Fibroblast of lung (primary cell): Measurements from ENCODE around the gene SLC24A3.

ENCODE experiments used
- EZH2 ChIP-seq: IDR thresholded peaks from 2 replicates; pipeline ENCODE4 v1.5.1; 2012; ENCODE audit warnings: low read length, control low read depth, mild to moderate bottlenecking; ENCODE audit errors: missing control alignments
- TF ChIP-seq, protein P1 (sequence below), 2 donors: IDR thresholded peaks in 1 of 2; conservative IDR thresholded peaks in 1 of 2; 1 replicate in 1 of 2; 2 replicates in 1 of 2; pipeline ENCODE4 v1.5.1; 2011 to 2012; ENCODE audit warnings: low read length in 2 of 2, control low read depth in 1 of 2, inconsistent platforms in 1 of 2, low read depth in 1 of 2, mild to moderate bottlenecking in 1 of 2

DNA sequence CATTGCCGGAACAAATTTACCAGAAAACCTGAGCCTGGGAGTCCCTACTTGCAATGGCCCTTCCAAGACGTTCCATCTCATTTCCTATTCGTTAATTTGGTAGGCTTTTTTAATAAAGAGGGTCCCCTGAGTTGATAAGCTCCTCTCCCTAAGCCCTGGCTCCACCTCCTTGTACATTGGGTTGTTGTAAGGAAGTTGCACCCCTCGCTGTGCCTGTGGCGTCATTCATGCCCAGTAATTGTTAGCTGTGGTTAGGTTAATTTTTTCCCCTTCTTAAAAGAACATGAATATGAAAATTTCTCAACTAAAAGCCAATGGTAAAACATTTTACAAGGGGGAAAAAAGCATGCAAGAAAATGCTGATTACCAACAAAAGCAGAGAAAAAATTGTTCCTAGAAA, 91.9 kb downstream of the SLC24A3 start:
- TF ChIP-seq EZH2 = no peak
- TF ChIP-seq, protein P1, sequence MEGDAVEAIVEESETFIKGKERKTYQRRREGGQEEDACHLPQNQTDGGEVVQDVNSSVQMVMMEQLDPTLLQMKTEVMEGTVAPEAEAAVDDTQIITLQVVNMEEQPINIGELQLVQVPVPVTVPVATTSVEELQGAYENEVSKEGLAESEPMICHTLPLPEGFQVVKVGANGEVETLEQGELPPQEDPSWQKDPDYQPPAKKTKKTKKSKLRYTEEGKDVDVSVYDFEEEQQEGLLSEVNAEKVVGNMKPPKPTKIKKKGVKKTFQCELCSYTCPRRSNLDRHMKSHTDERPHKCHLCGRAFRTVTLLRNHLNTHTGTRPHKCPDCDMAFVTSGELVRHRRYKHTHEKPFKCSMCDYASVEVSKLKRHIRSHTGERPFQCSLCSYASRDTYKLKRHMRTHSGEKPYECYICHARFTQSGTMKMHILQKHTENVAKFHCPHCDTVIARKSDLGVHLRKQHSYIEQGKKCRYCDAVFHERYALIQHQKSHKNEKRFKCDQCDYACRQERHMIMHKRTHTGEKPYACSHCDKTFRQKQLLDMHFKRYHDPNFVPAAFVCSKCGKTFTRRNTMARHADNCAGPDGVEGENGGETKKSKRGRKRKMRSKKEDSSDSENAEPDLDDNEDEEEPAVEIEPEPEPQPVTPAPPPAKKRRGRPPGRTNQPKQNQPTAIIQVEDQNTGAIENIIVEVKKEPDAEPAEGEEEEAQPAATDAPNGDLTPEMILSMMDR (conservative IDR thresholded peaks at IDR 0.05 in 1 of 2, IDR thresholded peaks at IDR 0.05 in 1 of 2; ENCODE audit: low read depth in 1 of 2, low read length in 2 of 2) = no peak
